Stimulated activated CD4-positive, alpha-beta T cell treated with anti-CD3 and anti-CD28 coated beads, Interleukin-12 subunit alpha, Interleukin-12 subunit beta, amount 100 ng/mL, for 48 hours (primary cell): ENCODE results near the gene CTNNA3.
"Not testable (repeated sequence)": the region's sequence is repeated elsewhere in the genome, so short reads cannot be mapped to it uniquely, and the experiment has no call there.

ENCODE experiments used
- DNase-seq, 3 donors: peaks; one replicate each; pipeline ENCODE4 v3.0.0-alpha.2; 2020; ENCODE audit warnings: low read depth in 2 of 3, low spot score in 1 of 3

CTNNA3 gene

GRCh38 chr10:67257427-67258144, 438.4 kb downstream of the CTNNA3 start:
- no peak for DNase-seq

GRCh38 chr10:67257018-67257417, 439.0 kb downstream of the CTNNA3 start:
- no peak for DNase-seq

GRCh38 chr10:67250686-67251085, 445.3 kb downstream of the CTNNA3 start:
- DNase-seq, result no peak

GRCh38 chr10:67246066-67246555, 449.9 kb downstream of the CTNNA3 start:
- no peak for DNase-seq

- no peak for DNase-seq
Measured at GRCh38 chr10:67242528-67242927, 453.5 kb downstream of the CTNNA3 start.

DNA sequence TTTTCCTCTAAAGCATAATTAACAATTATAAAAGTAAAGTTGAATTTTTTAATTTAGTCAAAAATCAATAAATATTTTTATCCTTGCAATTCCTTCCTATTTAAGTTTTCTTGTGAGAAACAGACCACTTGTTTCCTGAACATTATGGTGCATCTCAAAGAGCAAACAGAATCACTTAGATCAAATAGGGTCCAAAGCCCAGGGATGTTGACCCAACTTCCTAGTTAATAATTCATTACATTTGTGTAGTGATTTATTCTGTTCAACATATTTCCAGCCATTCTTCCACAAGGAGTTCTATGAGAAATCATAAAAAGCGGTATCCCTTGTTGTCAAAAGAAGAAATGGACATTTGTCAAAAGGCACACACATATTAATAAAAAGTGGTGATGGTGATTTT, 454.5 kb downstream of the CTNNA3 start:
- no peak for DNase-seq

DNA sequence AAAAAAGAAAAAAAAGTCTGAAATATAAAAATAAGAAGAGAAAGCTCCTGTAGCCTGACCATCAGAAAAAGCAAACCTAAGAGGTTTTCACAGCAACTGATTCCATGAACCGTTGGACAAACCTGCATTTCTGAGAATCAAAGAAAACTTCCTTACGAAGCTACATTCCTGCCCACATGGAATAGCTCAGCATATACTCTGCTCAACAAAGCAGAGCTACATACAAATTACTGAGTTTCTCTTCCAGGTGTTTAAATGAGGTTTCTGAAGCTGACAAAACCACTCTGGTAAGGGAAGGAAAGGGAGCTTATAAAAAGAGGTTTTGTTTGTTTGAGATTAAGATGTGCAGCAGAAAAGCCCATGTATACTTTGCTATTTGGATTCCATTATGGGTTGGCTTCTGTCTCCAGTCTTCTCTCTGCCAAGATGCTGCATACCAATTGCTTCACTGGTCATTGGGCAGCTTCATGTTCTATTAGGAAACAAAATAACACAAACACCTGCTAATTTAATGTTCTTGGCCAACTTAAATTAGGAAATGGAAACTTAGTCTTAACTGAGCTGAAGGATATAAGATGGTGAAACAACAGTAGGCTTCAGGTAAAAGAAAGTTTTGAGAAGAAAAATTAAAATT, 456.0 kb downstream of the CTNNA3 start:
- DNase-seq, result no peak

GRCh38 chr10:67230680-67231500, 465.1 kb downstream of the CTNNA3 start:
- not testable (repeated sequence) for DNase-seq

GRCh38 chr10:67225226-67225625, 470.8 kb downstream of the CTNNA3 start:
- DNase-seq, result no peak

DNA sequence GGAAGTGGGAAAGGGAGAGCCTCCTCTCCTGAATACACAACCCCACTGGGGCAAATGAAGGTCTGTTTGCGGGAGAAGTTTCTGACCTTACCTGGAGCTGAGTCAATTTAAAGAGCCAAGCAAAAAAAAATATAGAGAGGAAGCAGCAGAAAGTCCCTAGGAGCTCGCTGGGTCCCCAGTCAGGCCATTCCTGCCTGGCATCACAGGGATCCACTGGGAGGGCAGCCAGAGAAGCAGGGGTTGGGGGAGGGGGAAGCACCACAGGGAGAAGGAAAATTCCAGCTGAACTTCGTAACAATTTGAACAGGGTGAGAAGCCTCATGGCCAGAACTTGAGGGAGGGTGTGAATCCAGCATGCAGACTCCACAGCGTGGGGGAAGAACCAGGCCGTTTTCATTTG, 471.4 kb downstream of the CTNNA3 start:
- no peak for DNase-seq

DNA sequence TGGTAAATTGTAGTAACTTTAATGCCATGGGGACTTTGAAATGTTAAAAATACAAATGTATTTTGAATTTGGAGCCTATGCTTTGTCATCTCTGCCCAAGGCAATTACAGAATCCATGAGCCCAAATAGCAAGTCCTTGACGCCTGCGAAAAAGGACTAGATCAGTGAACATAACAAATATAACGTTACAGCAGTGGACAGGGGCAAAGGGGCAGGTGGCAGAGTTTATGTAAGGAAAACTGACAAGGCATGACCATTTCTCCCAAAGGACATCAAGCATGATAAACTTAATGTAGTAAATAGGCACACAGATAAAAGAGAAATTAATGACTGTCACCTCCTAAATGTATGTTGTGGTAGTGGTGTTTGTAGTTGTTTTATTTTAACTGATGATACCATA, 473.1 kb downstream of the CTNNA3 start:
- no peak for DNase-seq

DNA sequence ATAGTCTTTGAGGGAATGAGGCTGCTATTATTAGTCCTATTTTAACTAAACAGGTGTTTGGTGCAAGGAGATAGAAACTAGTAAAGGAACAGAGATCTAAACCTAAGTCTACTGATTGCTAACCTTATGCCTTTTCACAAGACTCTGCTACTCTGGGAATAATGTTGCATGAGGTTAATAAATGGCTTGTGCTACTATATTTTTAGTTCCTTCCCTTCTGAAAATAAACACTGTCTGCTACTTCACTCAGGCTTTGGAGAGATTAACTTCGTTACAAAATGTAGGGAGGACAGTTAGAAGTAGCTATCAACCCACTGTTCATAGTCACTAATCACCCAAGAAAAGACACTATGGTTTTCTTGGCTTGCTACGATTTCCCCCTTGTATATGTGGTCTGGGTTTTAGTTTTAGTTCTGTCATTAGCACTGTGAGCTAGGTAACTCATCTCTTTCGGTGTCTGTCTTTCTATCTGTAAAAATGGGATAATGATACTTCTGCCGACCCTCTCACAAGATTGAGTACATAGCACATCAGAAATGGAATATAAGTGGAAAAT, 474.0 kb downstream of the CTNNA3 start:
- DNase-seq, result no peak

DNA sequence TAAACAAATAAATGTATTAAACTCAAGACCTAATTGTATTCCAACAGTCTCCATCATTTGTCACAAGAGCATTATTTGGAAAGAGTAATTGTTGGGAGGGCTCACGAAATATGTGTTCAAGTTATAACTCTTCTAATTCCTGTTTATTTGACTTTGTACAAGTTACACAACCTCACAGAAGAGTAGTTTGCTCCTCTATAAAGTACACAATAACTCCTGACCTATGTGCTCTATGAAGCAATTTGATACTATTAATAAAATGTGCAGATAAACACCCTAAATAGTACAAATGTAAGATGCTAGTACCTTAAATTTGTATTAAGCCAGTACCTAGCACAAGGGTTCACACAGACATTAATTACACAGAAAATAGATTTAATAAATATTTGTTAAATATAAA, 484.3 kb downstream of the CTNNA3 start:
- DNase-seq, result no peak

DNA sequence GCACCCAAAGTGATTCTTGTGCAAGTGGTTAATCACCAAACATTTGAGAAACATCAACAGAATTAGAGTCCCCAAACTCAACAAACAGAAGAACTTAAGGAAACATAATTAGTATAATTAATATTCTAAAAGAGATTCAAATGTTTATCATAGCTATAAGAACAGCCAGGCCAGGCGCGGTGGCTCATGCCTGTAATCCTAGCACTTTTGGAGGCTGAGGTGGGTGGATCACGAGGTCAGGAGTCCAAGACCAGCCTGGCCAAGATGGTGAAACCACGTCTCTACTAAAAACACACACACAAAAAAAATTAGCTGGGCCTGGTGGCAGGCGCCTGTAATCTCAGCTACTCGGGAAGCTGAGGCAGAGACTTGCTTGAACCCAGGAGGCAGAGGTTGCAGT, 488.1 kb downstream of the CTNNA3 start:
- not testable (repeated sequence) for DNase-seq

DNA sequence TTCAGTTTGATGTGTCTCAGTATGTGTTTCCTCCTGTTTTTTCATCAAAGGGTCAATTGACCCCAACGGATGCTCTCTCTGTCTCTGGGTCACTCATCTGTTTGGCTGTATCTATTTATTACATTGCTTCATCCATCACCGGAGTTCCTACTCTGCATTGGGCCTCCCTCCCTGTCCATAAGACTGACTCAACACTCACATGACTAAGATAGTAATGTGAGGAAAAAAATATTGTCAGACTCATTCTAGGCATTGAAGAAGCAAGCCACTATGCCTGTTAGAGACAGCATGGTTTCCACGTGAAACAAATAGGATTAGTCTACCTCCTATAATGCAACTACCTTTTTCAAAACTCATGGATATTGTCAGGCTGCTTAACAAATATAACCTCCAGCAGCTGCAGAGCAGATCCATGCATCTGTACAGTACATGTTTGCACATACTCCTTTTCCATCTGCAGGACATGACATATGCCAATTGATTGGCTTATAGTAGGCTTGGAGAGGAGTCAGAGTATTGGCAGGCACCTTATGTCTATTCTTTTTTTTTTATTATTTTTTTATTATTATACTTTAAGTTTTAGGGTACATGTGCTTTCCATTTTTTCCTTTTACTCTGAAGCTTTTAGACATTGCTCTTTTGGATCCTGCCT, 495.0 kb downstream of the CTNNA3 start:
- DNase-seq, result no peak

DNA sequence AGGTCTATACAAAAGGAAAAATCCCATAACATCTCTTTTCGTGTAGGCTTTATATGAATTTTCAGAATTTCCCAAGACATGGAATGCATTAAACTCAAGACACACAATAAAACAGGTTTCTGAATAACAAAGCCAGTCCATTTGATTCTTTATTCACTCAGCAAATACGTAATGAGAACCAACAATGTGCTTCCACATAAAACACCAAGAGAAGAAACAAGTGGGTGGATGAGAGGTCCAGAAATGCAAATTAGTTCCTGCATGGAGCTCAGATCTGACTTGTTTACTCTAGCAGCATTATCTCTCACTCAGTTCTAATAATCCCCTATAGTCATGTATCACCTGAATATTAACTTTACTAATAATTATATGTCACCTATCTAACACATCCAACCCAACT, 520.6 kb downstream of the CTNNA3 start:
- no peak for DNase-seq

DNA sequence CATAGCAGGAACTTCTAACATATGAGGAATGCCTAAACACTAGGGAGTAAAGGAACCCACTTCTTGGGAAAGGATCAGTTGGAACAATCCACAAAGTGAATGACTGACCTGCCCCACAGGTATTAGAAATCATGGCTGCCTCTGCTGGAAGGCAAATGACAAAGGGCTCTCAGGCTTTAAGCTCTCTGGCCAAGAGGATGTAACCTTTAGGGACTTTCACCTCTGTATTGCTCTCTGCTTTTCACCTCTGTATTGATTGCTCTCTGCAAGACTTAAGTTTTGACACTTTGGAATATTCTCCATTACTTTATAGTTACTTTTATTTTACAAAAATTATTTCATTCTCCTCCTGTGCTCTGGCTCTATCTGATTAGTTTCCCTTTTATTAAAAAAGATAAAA, 522.2 kb downstream of the CTNNA3 start:
- DNase-seq, result no peak

DNA sequence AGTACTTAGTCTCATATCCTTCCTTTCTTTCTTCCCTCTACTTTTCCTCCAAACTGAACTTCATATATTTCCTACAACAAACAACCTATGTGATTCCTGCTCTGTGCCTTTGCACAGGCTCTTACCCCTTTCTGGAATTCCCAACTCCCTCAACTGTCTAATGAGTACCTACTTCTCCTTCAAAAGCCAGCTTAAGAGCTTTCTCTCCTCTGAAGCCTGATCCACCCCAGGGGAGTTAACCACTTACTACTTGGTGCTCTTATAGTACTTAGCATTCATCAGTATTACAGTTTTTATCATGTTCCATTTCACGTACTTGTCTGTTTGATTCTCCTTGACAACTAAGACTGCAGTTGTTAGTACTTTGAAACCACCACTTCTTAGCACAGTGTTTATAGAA, 524.0 kb downstream of the CTNNA3 start:
- DNase-seq, result no peak

DNA sequence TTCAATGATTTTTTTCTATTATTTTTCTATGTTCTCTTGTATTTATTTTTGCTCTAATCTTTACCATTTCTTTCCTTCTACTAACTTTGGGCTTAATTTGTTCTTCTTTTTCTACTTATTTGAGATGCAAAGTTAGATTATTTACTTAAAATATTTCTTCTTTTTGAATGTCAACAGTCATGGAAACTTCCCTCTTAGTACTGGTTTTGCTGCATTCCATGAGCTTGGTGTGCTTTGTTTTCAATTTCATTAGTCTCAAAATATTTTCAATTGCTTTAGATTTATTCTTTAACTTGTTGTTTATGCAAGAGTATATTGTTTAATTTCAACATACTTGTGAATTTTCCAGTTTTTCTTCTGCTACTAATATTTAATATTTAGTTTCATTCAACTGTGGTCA, 539.8 kb downstream of the CTNNA3 start:
- DNase-seq, result no peak

DNA sequence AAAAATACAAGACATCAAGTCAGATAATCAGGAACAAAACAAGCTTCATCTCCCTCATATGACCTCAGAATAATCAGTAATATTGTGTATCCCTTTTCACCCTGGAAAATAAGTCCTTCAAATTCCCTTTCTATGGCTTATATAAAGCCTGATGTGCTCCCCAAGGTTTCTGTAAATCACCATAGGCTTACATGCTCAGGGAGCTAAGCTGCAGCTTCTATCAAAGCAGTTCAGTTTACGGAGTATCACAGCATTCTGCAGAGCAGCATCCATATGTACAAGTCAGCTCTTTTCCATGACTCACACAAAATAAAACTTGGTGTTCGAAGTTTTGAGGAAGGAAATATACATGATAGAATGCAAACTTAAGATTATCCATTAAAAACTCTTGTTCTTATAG, 544.5 kb downstream of the CTNNA3 start:
- DNase-seq, result no peak

- DNase-seq, result no peak
Measured at GRCh38 chr10:67144530-67144929, 551.5 kb downstream of the CTNNA3 start.
